GM19438 (cell line): Measurements from ENCODE around the gene PBX3.
A peak's percentile ranks its signal among the peaks of the same experiment; 100 is the strongest.

ENCODE experiments used
- ATAC-seq: cut with Tn5 transposase; IDR thresholded peaks from one replicate; pipeline ENCODE4 v1.9.1; 2021; ENCODE audit warnings: low read depth; ENCODE audit not compliant: unreplicated experiment

The PBX3 gene

GRCh38 chr9:125820100-125820804 lies 73.1 kb downstream of the PBX3 start:
- ATAC-seq = no peak

- ATAC-seq = no peak
Observed at GRCh38 chr9:125821078-125821477, 73.9 kb downstream of the PBX3 start.

GRCh38 chr9:125822160-125822559 lies 75.0 kb downstream of the PBX3 start:
- ATAC-seq = no peak

DNA sequence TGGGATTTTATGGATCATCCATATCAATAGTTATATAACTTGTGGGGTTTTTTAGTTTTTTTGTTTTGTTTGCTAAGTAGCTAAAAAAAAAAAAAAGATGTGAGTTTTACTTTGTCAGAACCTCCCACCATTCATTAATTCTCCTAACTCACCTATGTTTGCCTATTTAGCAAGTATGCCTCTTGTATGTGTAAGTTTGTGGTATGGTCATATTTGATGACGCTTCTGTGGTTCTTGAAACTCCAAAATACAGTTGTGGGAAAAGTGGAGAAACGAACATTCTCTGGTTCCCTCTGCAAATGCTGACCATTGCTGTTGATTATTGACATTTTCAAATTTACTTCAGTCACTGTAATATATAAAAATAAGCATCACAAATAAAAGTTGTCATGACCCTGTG lies 75.7 kb downstream of the PBX3 start:
- no peak for ATAC-seq

DNA sequence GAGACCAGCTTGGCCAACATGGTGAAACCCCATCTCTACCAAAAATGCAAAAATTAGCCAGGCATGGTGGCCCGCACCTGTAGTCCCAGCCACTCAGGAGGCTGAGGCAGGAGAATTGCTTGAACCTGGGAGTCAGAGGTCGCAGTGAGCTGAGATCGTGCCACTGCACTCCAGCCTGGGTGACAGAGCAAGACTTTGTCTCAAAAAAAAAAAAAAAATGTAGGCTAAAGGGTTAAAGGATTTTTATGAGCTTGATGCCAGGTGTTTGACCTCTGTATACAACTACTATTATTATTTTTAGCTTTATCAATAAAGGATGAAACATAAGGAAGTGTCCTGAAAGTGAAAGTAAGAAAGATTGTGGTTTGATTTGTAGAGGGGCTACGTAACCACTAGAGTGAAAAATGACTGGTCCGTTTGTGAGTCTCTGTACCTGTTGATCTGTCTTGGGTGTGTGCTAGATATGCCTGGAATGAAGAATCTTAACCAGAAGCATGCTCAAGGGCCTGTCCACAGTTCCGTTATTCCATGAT lies 76.8 kb downstream of the PBX3 start:
- ATAC-seq = peak; percentile 59

GRCh38 chr9:125825762-125826161 lies 78.6 kb downstream of the PBX3 start:
- no peak for ATAC-seq

- no peak for ATAC-seq
Observed at GRCh38 chr9:125826850-125827249, 79.7 kb downstream of the PBX3 start.

DNA sequence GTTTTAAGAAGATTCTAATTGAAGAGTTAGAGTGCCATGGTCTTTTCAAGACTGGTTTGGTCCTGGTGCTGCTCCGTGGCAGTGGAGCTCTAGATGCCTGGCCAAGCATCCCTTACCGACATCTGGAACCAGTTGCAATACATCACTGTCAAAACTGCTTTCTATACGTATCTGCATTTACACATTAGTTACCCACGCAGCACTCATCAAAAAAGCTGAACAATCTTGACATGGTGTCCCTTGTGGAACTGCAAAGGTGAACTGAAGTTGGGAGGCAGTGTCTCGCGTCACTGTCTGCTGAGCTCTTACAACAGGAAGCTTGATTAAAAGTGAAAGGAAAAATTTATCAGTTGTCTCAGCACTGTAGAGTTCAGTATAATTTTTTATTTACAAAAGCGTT lies 82.6 kb downstream of the PBX3 start:
- peak; percentile 68 for ATAC-seq

DNA sequence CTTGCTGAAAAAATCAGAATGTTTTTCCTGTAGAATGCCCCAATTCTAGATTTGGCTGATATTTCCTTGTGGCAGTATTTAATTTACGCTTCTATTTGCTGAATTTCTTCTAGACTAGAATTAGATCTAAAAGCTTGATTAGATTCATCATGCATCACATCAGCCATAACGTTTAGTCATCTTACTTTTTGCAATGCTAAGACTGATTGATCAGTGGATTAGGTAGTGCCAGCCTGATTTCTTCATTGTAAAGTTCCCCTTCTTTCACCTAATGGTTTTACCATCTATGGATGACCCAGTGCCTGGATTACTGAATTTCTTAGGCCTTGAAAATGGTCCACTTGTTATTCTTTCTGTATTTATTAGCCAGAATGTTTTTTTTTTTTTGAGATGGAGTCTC lies 83.9 kb downstream of the PBX3 start:
- ATAC-seq = no peak

DNA sequence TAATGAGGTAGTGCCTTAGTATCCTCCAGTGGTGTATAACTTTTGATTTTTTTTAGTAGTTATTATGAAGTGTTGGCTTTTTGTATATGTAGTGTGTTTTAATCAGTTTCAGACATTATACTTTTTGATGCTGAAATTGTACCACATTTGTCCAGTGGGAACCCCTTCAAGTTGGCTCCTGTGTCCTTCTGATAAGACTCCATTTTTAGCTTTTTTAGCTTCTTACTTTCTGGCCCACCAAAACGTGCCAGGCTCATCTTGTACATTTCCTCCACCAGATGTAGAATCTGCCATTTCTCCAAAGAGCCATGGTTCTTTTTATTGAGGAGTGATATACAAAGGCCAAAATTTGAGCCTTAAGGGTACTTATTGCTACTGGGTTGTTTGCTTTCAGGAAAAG lies 84.4 kb downstream of the PBX3 start:
- ATAC-seq = no peak

DNA sequence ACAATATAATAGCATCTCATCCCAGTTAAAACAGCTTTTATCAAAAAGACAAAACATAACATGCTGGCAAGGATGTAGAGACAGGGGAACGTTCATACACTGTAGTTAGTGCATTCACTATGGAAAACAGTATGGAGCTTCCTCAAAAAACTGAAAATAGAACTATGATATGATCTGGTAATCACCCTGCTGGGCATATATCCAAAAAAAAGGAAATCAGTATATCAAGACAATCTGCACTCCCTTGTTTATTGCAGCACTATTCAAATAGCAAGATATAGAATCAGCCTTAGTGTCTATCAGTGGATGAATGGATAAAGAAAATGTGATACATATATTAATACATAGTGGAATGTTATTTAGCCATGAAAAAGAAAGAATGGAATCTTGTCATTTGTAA lies 88.5 kb downstream of the PBX3 start:
- no peak for ATAC-seq

DNA sequence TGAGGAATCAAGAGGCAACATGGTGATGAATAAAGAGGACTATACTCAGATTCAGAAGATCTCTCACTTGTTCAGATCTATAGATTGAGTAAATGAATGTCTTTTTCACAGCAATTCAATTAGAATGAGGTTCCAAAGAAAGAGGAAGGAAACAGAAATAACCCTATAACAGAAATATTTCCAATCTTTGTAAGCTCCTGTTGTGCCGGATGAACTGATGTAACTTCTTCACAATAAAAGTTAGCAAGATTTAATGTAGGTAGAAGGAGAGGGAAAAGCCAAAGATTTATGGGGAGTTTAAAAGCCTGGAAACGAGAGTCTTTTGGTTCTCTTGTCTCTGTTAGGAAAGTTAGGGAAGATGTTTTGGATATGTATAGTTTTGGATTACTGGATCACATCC lies 92.1 kb downstream of the PBX3 start:
- no peak for ATAC-seq

DNA sequence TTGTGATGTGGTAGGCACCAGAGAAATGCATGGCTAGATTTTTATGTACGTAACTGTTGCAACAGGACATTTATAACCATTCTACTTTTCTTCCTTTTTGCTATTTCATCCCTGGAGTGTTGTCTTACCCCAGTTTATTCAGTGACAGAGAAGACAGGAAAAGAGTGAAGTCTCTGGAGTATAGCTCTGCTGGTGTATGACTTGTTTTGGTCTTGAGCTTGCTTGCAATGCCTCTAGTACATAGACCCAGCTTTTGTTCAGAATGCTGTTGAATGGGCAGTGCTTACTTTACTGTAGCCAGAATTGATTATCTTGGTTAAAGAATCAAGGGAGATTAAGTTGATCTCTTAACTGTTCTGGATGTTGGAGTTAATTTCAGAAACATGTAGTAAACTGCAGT lies 94.3 kb downstream of the PBX3 start:
- ATAC-seq = no peak

- ATAC-seq = no peak
Observed at GRCh38 chr9:125842242-125842641, 95.1 kb downstream of the PBX3 start.

DNA sequence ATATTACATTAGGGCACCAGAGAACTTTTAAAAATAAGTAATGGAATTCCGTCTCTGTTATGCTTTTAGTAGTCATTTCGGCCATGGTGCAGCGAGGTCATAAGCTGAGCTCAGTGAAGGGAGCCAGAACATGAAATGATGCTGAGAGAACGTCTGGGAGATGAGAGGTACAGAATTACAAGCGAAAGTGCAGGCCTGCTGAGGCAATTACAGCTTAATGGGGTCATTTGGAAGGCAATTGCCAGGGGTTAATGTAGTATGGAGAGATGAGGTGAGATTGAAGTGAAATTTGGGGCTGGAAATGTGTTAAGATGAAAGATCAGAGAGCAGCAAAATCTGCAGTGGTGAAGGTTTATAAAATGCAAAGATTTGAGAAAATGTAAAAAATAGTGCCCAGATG lies 96.5 kb downstream of the PBX3 start:
- no peak for ATAC-seq

DNA sequence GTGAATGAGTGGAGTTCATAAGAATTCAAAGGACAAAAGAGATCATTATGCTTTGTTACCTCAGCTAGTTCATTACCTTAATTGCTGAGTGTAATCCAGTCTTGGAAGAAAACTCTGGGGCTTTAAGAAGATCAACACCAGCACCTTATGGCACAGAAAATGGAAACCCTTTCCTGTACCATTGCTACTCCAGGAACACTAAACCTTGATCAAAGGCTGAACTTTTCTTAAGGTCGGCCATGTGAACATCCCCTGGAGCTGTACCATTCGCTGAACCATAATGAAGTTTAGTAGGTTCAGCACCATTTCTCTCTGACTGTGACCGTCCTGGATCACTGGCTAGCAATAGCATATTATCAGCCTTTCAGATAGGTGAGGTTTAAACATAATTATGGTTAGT lies 97.4 kb downstream of the PBX3 start:
- no peak for ATAC-seq

DNA sequence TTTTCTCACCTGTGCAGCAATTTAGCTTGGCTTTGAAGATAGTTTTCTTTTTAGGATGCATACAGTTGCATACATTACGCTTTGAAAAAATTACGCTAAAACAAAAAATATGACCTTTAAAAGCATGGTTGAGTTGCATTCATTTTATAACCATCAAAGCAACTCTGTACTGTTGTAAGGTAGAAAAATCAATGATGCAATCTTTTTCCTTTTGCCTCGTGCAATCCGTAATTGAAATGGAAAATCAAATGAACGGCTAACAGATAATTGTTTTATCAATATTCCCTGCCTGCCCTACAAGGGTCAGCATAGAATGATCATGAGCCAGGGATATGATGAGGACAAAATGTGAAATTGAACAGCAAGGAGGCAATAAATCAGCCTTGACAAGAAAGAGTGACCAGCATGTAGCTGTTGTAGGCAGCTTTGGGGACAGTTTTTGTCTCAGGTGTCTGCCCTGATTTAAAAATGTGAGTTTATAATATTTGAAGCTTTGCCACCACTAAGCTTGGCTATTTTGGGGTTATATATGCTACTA lies 98.2 kb downstream of the PBX3 start:
- no peak for ATAC-seq

GRCh38 chr9:125847735-125848134 lies 100.6 kb downstream of the PBX3 start:
- no peak for ATAC-seq

DNA sequence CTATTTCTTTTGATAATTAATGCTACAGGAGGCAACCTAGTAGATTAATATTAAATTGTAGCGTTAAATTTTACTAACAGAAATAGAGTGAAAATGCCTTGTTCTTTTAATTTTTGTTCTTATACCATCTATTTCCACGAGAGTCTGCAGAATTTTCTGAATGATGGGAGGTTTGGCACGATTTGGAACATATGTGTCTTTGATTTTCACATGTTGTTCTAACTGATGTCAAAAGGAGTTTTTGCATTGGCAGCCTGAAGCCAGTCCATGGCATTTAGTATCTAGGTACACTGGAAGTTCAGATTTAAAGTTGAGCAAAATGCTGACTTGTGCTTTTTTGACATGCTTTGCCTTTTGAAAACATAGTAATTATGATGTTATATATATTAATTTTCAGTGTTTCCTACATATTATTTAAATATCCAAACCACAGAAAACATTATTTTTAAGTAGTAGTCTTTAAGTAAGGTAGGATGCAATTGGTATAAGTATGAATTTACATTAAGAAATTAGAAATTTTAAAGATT lies 103.0 kb downstream of the PBX3 start:
- no peak for ATAC-seq

DNA sequence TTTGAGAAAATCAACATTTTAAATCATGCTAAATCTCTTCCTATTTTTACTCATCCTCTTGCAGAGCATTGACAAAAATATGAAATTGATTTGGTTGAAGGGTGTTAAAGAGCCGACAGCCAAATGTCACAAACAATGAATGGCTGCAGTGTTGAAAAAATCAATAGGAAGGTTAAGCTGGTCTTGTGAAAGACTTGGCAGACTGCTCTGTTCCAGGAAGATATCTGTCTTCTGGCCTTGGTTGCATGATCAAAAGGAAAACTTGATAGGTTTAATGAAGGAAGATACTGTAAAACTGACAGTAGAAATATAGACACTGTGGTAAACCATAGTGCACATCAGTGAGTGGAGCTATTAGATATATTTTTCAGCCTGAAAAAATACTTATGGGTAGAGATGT lies 103.6 kb downstream of the PBX3 start:
- ATAC-seq = no peak

- no peak for ATAC-seq
Observed at GRCh38 chr9:125851979-125852378, 104.8 kb downstream of the PBX3 start.

DNA sequence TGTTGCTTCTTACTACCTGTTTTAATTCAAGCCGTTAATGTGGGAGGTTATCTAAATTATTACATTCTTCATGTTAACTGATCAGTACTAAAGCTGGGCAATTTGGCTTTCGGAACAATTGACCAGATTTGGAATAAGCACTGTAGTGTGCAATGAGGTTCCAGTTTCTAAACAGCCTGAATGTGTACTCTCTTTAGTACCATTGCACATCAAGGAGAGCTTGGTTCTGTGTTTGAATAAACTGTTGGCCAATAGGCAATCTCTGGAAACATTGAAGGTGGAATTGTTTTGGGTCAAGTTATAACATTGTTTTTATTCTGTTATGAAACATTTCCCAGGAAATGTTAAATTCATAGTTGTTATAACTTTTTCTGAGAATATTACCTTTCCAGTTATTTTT lies 105.2 kb downstream of the PBX3 start:
- no peak for ATAC-seq
